ENCODE measurements around the gene DLX3. TPM values are rescaled to one million over a fixed set of nuclear protein-coding genes. Genes with fewer than 3 reads are reported as not detected.
A peak's percentile ranks its signal among the peaks of the same experiment; 100 is the strongest.

Gene DLX3
- total RNA-seq, 1 donor from 2014 or later, result 1.7 TPM

GRCh38 chr17:49963626-49964302 is 31.3 kb downstream of the DLX3 start:
- Histone ChIP-seq H3K27ac (no peak overlapping the region), H3K4me3 (no peak overlapping the region), H3K9me3 (no peaks in the 10 kb centered on the region), H3K4me1 (peaks cover 21% of the 10 kb centered on the region), H3K36me3 (no peaks in the 10 kb centered on the region), H3K27me3 (peaks cover 17% of the 10 kb centered on the region)
- no peak for TF ChIP-seq POLR2A (IDR thresholded peaks at IDR 0.05)
- peak in 1 of 2 donors; percentile 19 for TF ChIP-seq POLR2AphosphoS5 (IDR thresholded peaks at IDR 0.05; ENCODE audit: insufficient read depth in 1 of 2, low read depth in 1 of 2)
- TF ChIP-seq CTCF (IDR thresholded peaks at IDR 0.05), result no peak
- no peak for DNase-seq (ENCODE audit: extremely low spot score in 2 of 2)
- intact Hi-C loops (cut with DNase I), result no loop called here

GRCh38 chr17:49963309-49963625 is 31.8 kb downstream of the DLX3 start:
- H3K27me3 ChIP-seq, result peaks cover 17% of the 10 kb centered on the region
- intact Hi-C loops (cut with DNase I), result no loop called here
- no peak overlapping the region for H3K4me3 ChIP-seq
- H3K36me3 ChIP-seq, result no peaks in the 10 kb centered on the region
- H3K27ac ChIP-seq, result no peak overlapping the region
- DNase-seq (ENCODE audit: extremely low spot score in 2 of 2), result no peak
- no peaks in the 10 kb centered on the region for H3K9me3 ChIP-seq
- H3K4me1 ChIP-seq, result peaks cover 18% of the 10 kb centered on the region
- no peak for TF ChIP-seq POLR2A (IDR thresholded peaks at IDR 0.05)
- no peak for TF ChIP-seq POLR2AphosphoS5 (IDR thresholded peaks at IDR 0.05; ENCODE audit: insufficient read depth in 1 of 2, low read depth in 1 of 2)
- TF ChIP-seq CTCF (IDR thresholded peaks at IDR 0.05), result no peak

DNA sequence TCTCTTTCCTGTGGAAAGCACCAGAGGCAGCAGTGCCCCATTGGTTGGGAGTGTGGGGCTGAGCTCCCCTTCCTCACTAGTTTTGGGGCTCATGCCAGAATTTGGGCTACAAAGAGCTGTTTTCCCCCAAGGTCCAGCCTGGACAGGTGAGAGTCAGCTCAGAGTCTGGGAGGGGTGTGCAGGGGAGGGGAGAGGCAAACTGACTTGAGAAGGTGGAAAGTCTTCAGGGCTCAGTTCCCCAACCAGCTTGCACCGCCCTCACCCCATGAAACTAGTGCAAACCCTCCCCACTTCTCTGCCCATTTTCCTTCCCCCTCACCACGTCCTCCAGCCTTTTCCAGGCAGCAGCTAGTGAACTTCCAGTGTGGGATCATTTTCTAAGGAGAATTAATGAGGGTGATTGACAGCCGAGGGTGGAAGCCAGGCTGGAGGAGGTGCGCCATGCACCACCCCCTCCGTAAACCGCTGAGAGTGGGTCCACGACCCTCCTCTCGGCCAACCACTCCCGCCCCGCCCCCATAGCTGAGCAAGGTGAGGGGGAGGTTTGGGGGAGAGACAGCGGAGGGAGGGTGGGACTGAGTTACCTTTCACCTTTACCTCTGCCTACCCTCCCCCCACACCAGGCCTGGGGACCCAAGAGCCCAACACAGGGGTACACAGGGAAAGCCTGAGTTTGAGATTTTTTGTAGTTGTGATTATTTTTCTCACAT is 32.3 kb downstream of the DLX3 start:
- no peaks in the 10 kb centered on the region for H3K9me3 ChIP-seq
- no peak for TF ChIP-seq POLR2A (IDR thresholded peaks at IDR 0.05)
- TF ChIP-seq CTCF (IDR thresholded peaks at IDR 0.05), result no peak
- no peak for TF ChIP-seq POLR2AphosphoS5 (IDR thresholded peaks at IDR 0.05; ENCODE audit: insufficient read depth in 1 of 2, low read depth in 1 of 2)
- no peak overlapping the region for H3K4me3 ChIP-seq
- no peaks in the 10 kb centered on the region for H3K36me3 ChIP-seq
- intact Hi-C loops (cut with DNase I), result no loop called here
- H3K27ac ChIP-seq, result no peak overlapping the region
- H3K4me1 ChIP-seq, result peaks cover 18% of the 10 kb centered on the region
- peaks cover 17% of the 10 kb centered on the region for H3K27me3 ChIP-seq
- no peak for DNase-seq (ENCODE audit: extremely low spot score in 2 of 2)

- peaks cover 17% of the 10 kb centered on the region for H3K27me3 ChIP-seq
- intact Hi-C loops (cut with DNase I), result no loop called here
- peaks cover 8% of the 10 kb centered on the region for H3K4me1 ChIP-seq
- H3K36me3 ChIP-seq, result no peaks in the 10 kb centered on the region
- TF ChIP-seq POLR2A (IDR thresholded peaks at IDR 0.05), result no peak
- TF ChIP-seq CTCF (IDR thresholded peaks at IDR 0.05), result no peak
- no peak for TF ChIP-seq POLR2AphosphoS5 (IDR thresholded peaks at IDR 0.05; ENCODE audit: insufficient read depth in 1 of 2, low read depth in 1 of 2)
- H3K27ac ChIP-seq, result no peak overlapping the region
- H3K4me3 ChIP-seq, result no peak overlapping the region
- H3K9me3 ChIP-seq, result no peaks in the 10 kb centered on the region
- DNase-seq (ENCODE audit: extremely low spot score in 2 of 2), result no peak
Observed at GRCh38 chr17:49959183-49959935, 35.7 kb downstream of the DLX3 start.
